Karpas-422 (cell line): ENCODE results near the gene KCNJ6. TPM values are rescaled to one million over a fixed set of nuclear protein-coding genes. Genes with fewer than 3 reads are reported as not detected.

Experiments used
- DNase-seq: peaks from one replicate; pipeline ENCODE4 v3.0.0-alpha.2; 2015
- H2AFZ ChIP-seq: fragments of 200-600 bp; sonication (generic); 2 replicates; pipeline ENCODE4 v1.6.1; 2014; ENCODE audit warnings: antibody characterized with exemption, low read length, mixed read lengths
- H3K27ac ChIP-seq: fragments of 200-600 bp; sonication (generic); 2 replicates; pipeline ENCODE4 v1.5.1; 2014; ENCODE audit warnings: mild to moderate bottlenecking, low read length, moderate library complexity
- H3K27me3 ChIP-seq: fragments of 200-600 bp; sonication (generic); 2 replicates; pipeline ENCODE4 v1.6.1; 2014; ENCODE audit warnings: low read length, mixed read lengths
- H3K36me3 ChIP-seq: fragments of 200-600 bp; sonication (generic); 2 replicates; pipeline ENCODE4 v1.6.1; 2014; ENCODE audit warnings: low read length, mixed read lengths; ENCODE audit not compliant: insufficient read depth
- H3K4me1 ChIP-seq: fragments of 200-600 bp; sonication (generic); 2 replicates; pipeline ENCODE4 v1.6.1; 2014; ENCODE audit warnings: mild to moderate bottlenecking, low read length, mixed read lengths
- H3K4me2 ChIP-seq: fragments of 200-600 bp; sonication (generic); 2 replicates; pipeline ENCODE4 v1.6.1; 2014; ENCODE audit warnings: low read length, low read depth, mild to moderate bottlenecking; ENCODE audit not compliant: poor library complexity, severe bottlenecking
- H3K4me3 ChIP-seq: fragments of 200-600 bp; sonication (generic); 2 replicates; pipeline ENCODE4 v1.5.1; 2014; ENCODE audit warnings: mild to moderate bottlenecking, antibody characterized with exemption, low read length, mixed read lengths
- H3K79me2 ChIP-seq: fragments of 200-600 bp; sonication (generic); 2 replicates; pipeline ENCODE4 v1.6.1; 2014; ENCODE audit warnings: mild to moderate bottlenecking, low read length, mixed read lengths
- H3K9ac ChIP-seq: fragments of 200-600 bp; sonication (generic); 2 replicates; pipeline ENCODE4 v1.6.0; 2014; ENCODE audit warnings: low read length
- H3K9me2 ChIP-seq: fragments of 200-600 bp; sonication (generic), shearing (Covaris generic); replicated peaks from 2 replicates; pipeline ENCODE4 v1.6.0; 2014; ENCODE audit warnings: mild to moderate bottlenecking, low read length, moderate library complexity; ENCODE audit not compliant: insufficient read depth
- H3K9me3 ChIP-seq: fragments of 300-700, 200-600 bp; sonication (generic); 2 replicates; pipeline ENCODE4 v1.6.1; 2014; ENCODE audit warnings: low read length, mixed read lengths
- H4K20me1 ChIP-seq: fragments of 200-600 bp; sonication (generic); 2 replicates; pipeline ENCODE4 v1.6.1; 2014; ENCODE audit warnings: mild to moderate bottlenecking, antibody characterized with exemption, low read length, low read depth; ENCODE audit not compliant: insufficient read depth
- total RNA-seq: library from RNA; depleted of rRNA; stranded (reverse); fragments of >200 nt; shearing (Covaris generic); gene quantifications from 2 replicates; pipeline ENCODE4 v1.2.3, GENCODE V29; 2014; ENCODE audit warnings: low replicate concordance

Gene KCNJ6
- total RNA-seq, 1 experiment from 2014 or later, result not detected

GRCh38 chr21:37799211-37800056 lies 116.8 kb downstream of the KCNJ6 start:
- Histone ChIP-seq H2AFZ (no peak overlapping the region), H3K9me3 (no peaks in the 10 kb centered on the region), H3K79me2 (no peaks in the 10 kb centered on the region), H3K9ac (no peak overlapping the region), H3K36me3 (no peaks in the 10 kb centered on the region), H3K27ac (no peak overlapping the region), H3K4me2 (no peak overlapping the region), H3K27me3 (no peaks in the 10 kb centered on the region), H3K9me2 (no peaks in the 10 kb centered on the region), H4K20me1 (no peaks in the 10 kb centered on the region), H3K4me1 (no peaks in the 10 kb centered on the region), H3K4me3 (no peak overlapping the region)
- no peak for DNase-seq

- DNase-seq, result no peak
- no peak overlapping the region for H3K27ac ChIP-seq
Observed at GRCh38 chr21:37797403-37797802, 118.9 kb downstream of the KCNJ6 start.

GRCh38 chr21:37796011-37796410 lies 120.2 kb downstream of the KCNJ6 start:
- Histone ChIP-seq H3K9me2 (no peaks in the 10 kb centered on the region), H3K4me1 (no peaks in the 10 kb centered on the region), H3K36me3 (no peaks in the 10 kb centered on the region), H2AFZ (no peak overlapping the region), H3K79me2 (no peaks in the 10 kb centered on the region), H4K20me1 (no peaks in the 10 kb centered on the region), H3K4me3 (no peak overlapping the region), H3K27me3 (no peaks in the 10 kb centered on the region), H3K27ac (no peak overlapping the region), H3K9ac (no peak overlapping the region), H3K9me3 (no peaks in the 10 kb centered on the region), H3K4me2 (no peak overlapping the region)
- no peak for DNase-seq

More at GRCh38 chr21:37797403-37797802, 118.9 kb downstream of the KCNJ6 start:
- Histone ChIP-seq H3K27me3 (no peaks in the 10 kb centered on the region), H4K20me1 (no peaks in the 10 kb centered on the region), H3K36me3 (no peaks in the 10 kb centered on the region), H3K4me2 (no peak overlapping the region), H3K9me2 (no peaks in the 10 kb centered on the region), H2AFZ (no peak overlapping the region), H3K9me3 (no peaks in the 10 kb centered on the region), H3K4me3 (no peak overlapping the region), H3K4me1 (no peaks in the 10 kb centered on the region), H3K9ac (no peak overlapping the region), H3K79me2 (no peaks in the 10 kb centered on the region)

GRCh38 chr21:37793660-37794059 lies 122.6 kb downstream of the KCNJ6 start:
- Histone ChIP-seq H3K4me2 (no peak overlapping the region), H4K20me1 (no peaks in the 10 kb centered on the region), H3K36me3 (no peaks in the 10 kb centered on the region), H2AFZ (no peak overlapping the region), H3K79me2 (no peaks in the 10 kb centered on the region), H3K9me2 (no peaks in the 10 kb centered on the region), H3K9me3 (no peaks in the 10 kb centered on the region), H3K4me3 (no peak overlapping the region), H3K27ac (no peak overlapping the region), H3K9ac (no peak overlapping the region), H3K27me3 (no peaks in the 10 kb centered on the region), H3K4me1 (no peaks in the 10 kb centered on the region)
- no peak for DNase-seq

GRCh38 chr21:37792046-37792445 lies 124.2 kb downstream of the KCNJ6 start:
- H3K9ac ChIP-seq, result no peak overlapping the region
- H3K27ac ChIP-seq, result no peak overlapping the region
- H2AFZ ChIP-seq, result no peak overlapping the region
- H3K27me3 ChIP-seq, result no peaks in the 10 kb centered on the region
- no peaks in the 10 kb centered on the region for H3K36me3 ChIP-seq
- H4K20me1 ChIP-seq, result no peaks in the 10 kb centered on the region
- H3K79me2 ChIP-seq, result no peaks in the 10 kb centered on the region
- H3K9me3 ChIP-seq, result no peaks in the 10 kb centered on the region
- H3K9me2 ChIP-seq, result no peaks in the 10 kb centered on the region
- no peak overlapping the region for H3K4me3 ChIP-seq
- DNase-seq, result no peak
- no peaks in the 10 kb centered on the region for H3K4me1 ChIP-seq
- H3K4me2 ChIP-seq, result no peak overlapping the region

GRCh38 chr21:37790905-37791304 lies 125.4 kb downstream of the KCNJ6 start:
- no peak overlapping the region for H3K9ac ChIP-seq
- H3K36me3 ChIP-seq, result no peaks in the 10 kb centered on the region
- no peak overlapping the region for H3K4me3 ChIP-seq
- H3K4me1 ChIP-seq, result no peaks in the 10 kb centered on the region
- no peaks in the 10 kb centered on the region for H3K79me2 ChIP-seq
- H3K9me3 ChIP-seq, result no peaks in the 10 kb centered on the region
- H3K27ac ChIP-seq, result no peak overlapping the region
- DNase-seq, result no peak
- no peaks in the 10 kb centered on the region for H3K9me2 ChIP-seq
- no peak overlapping the region for H3K4me2 ChIP-seq
- no peak overlapping the region for H2AFZ ChIP-seq
- H3K27me3 ChIP-seq, result no peaks in the 10 kb centered on the region
- H4K20me1 ChIP-seq, result no peaks in the 10 kb centered on the region

- H3K9me3 ChIP-seq, result no peaks in the 10 kb centered on the region
- no peaks in the 10 kb centered on the region for H3K9me2 ChIP-seq
- H4K20me1 ChIP-seq, result no peaks in the 10 kb centered on the region
- H3K9ac ChIP-seq, result no peak overlapping the region
- H2AFZ ChIP-seq, result no peak overlapping the region
- H3K27me3 ChIP-seq, result no peaks in the 10 kb centered on the region
- no peaks in the 10 kb centered on the region for H3K79me2 ChIP-seq
- no peak overlapping the region for H3K27ac ChIP-seq
- no peak overlapping the region for H3K4me2 ChIP-seq
- no peak overlapping the region for H3K4me3 ChIP-seq
- H3K36me3 ChIP-seq, result no peaks in the 10 kb centered on the region
- no peak for DNase-seq
- H3K4me1 ChIP-seq, result no peaks in the 10 kb centered on the region
Observed at GRCh38 chr21:37788503-37788902, 127.8 kb downstream of the KCNJ6 start.

- H3K27me3 ChIP-seq, result no peaks in the 10 kb centered on the region
- no peak overlapping the region for H3K9ac ChIP-seq
- no peak overlapping the region for H3K4me3 ChIP-seq
- no peaks in the 10 kb centered on the region for H3K4me1 ChIP-seq
- no peaks in the 10 kb centered on the region for H3K36me3 ChIP-seq
- no peaks in the 10 kb centered on the region for H4K20me1 ChIP-seq
- no peak overlapping the region for H3K27ac ChIP-seq
- no peaks in the 10 kb centered on the region for H3K9me2 ChIP-seq
- H3K79me2 ChIP-seq, result no peaks in the 10 kb centered on the region
- no peak overlapping the region for H3K4me2 ChIP-seq
- H3K9me3 ChIP-seq, result no peaks in the 10 kb centered on the region
- no peak overlapping the region for H2AFZ ChIP-seq
- DNase-seq, result no peak
Observed at GRCh38 chr21:37787456-37787855, 128.8 kb downstream of the KCNJ6 start.
